Endothelial cell of umbilical vein (primary cell): Measurements from ENCODE around the gene RIPK4. TPM values are rescaled to one million over a fixed set of nuclear protein-coding genes. Genes with fewer than 3 reads are reported as not detected.

ENCODE experiments used
- BruUV-seq: library from RNA; stranded (reverse); fragments of 400-500 nt; replicated peaks from 2 replicates; lab custom pipeline; 2021; lab: Mats Ljungman, UMichigan
- CTCF ChIA-PET: fragments of 300-600, 350-600 bp; sonication (Branson Sonifier 250); formaldehyde crosslinking; loops from one replicate; lab custom pipeline; 2021; ENCODE audit warnings: antibody characterized with exemption, inconsistent platforms; lab: Charles Lee
- POLR2A ChIA-PET: fragments of 300-600, 350-600 bp; sonication (Branson Sonifier 250); formaldehyde crosslinking; loops from one replicate; lab custom pipeline; 2021; ENCODE audit warnings: antibody characterized with exemption, inconsistent platforms; lab: Charles Lee
- DNase-seq: peaks from one replicate; pipeline ENCODE4 v3.0.0-alpha.2; 2011; ENCODE audit warnings: low read depth, low spot score
- FAIRE-seq: peaks from 2 replicates; lab custom pipeline; 2011; peaks lifted over from hg19 to GRCh38; lab: Jason Lieb, UNC
- H2AFZ ChIP-seq: 2 replicates; pipeline ENCODE4 v1.6.0; 2012; ENCODE audit warnings: low read depth, low read length, control low read depth, inconsistent platforms
- H3K27ac ChIP-seq: 2 replicates; pipeline ENCODE4 v1.5.1; 2011; ENCODE audit warnings: low read depth, mild to moderate bottlenecking, control low read depth, low read length, moderate library complexity; ENCODE audit not compliant: insufficient read depth
- H3K27me3 ChIP-seq, 2 experiments: 2 replicates each; pipeline versions ENCODE4 v1.6.0 to v1.6.1; 2011; ENCODE audit warnings: low read length in 2 of 2, mixed read lengths in 1 of 2; ENCODE audit not compliant: control insufficient read depth in 2 of 2, insufficient read depth in 2 of 2
- H3K36me3 ChIP-seq, 2 experiments: 2 replicates in 1 of 2; 3 replicates in 1 of 2; pipeline ENCODE4 v1.5.1; 2011; ENCODE audit warnings: low read length in 2 of 2, mild to moderate bottlenecking in 1 of 2, moderate library complexity in 1 of 2; ENCODE audit not compliant: control insufficient read depth in 2 of 2, insufficient read depth in 2 of 2; ENCODE audit errors: extremely low read depth in 1 of 2
- H3K4me1 ChIP-seq: 3 replicates; pipeline ENCODE4 v1.5.1; 2011; ENCODE audit warnings: mild to moderate bottlenecking, low read length; ENCODE audit not compliant: control insufficient read depth, insufficient read depth; ENCODE audit errors: extremely low read depth
- H3K4me2 ChIP-seq: 2 replicates; pipeline ENCODE4 v1.6.1; 2011; ENCODE audit warnings: low read length, control low read depth, mixed read lengths; ENCODE audit not compliant: insufficient read depth
- H3K4me3 ChIP-seq, 3 experiments: fragments of 200-600 bp in 1 of 3; sonication (generic), shearing (Covaris generic) in 1 of 3; replicated peaks in 1 of 3; 2 replicates each; pipeline ENCODE4 v1.5.1; 2011 to 2016; ENCODE audit warnings: control low read depth in 3 of 3, low read length in 3 of 3, mild to moderate bottlenecking in 2 of 3, inconsistent platforms in 1 of 3, low read depth in 1 of 3, moderate library complexity in 1 of 3; ENCODE audit not compliant: insufficient read depth in 1 of 3
- H3K79me2 ChIP-seq: 2 replicates; pipeline ENCODE4 v1.6.0; 2012; ENCODE audit warnings: low read length, inconsistent platforms; ENCODE audit not compliant: control insufficient read depth, insufficient read depth
- H3K9ac ChIP-seq: replicated peaks from 2 replicates; pipeline ENCODE3; 2011; ENCODE audit warnings: low read length, control low read depth; ENCODE audit not compliant: insufficient read depth; ENCODE audit errors: extremely low read depth
- H3K9me1 ChIP-seq: replicated peaks from 3 replicates; pipeline ENCODE4 v1.6.0; 2011; ENCODE audit warnings: mild to moderate bottlenecking, low read length; ENCODE audit not compliant: control insufficient read depth, insufficient read depth; ENCODE audit errors: extremely low read depth
- H3K9me3 ChIP-seq: replicated peaks from 2 replicates; pipeline ENCODE4 v1.5.1; 2012; ENCODE audit warnings: low read length, inconsistent platforms; ENCODE audit not compliant: control insufficient read depth, insufficient read depth
- H4K20me1 ChIP-seq: replicated peaks from 2 replicates; pipeline ENCODE3; 2011; ENCODE audit warnings: mild to moderate bottlenecking, low read length; ENCODE audit not compliant: control insufficient read depth, insufficient read depth; ENCODE audit errors: extremely low read depth
- EZH2 ChIP-seq: IDR thresholded peaks from 2 replicates; pipeline ENCODE4 v1.6.1; 2012; ENCODE audit warnings: borderline replicate concordance, low read depth, mild to moderate bottlenecking, moderate library complexity, low read length, inconsistent platforms; ENCODE audit not compliant: severe bottlenecking
- FOS ChIP-seq: IDR thresholded peaks from 2 replicates; pipeline ENCODE4 v1.6.1; 2011; ENCODE audit warnings: mild to moderate bottlenecking, low read length, moderate library complexity, borderline replicate concordance; ENCODE audit not compliant: insufficient read depth
- GATA2 ChIP-seq: IDR thresholded peaks from 2 replicates; pipeline ENCODE4 v1.7.0; 2011; ENCODE audit warnings: low read depth, mild to moderate bottlenecking, moderate library complexity, mixed read lengths, low read length; ENCODE audit not compliant: insufficient read length, insufficient read depth
- JUN ChIP-seq: IDR thresholded peaks from 2 replicates; pipeline ENCODE4 v1.6.1; 2011; ENCODE audit warnings: borderline replicate concordance, low read depth; ENCODE audit not compliant: insufficient read length, insufficient read depth
- MYC ChIP-seq: IDR thresholded peaks from one replicate; pipeline ENCODE4 v1.6.1; 2011; ENCODE audit warnings: mild to moderate bottlenecking, low read depth, low read length
- POLR2A ChIP-seq: IDR thresholded peaks from 2 replicates; pipeline ENCODE4 v1.6.1; 2012; ENCODE audit warnings: low read depth, mild to moderate bottlenecking, control low read depth, low read length
- POLR2AphosphoS5 ChIP-seq: IDR thresholded peaks from 2 replicates; pipeline ENCODE4 v1.6.1; 2012; ENCODE audit warnings: low read depth, mild to moderate bottlenecking, control low read depth, low read length, moderate library complexity; ENCODE audit not compliant: insufficient read depth
- dilution Hi-C: fragments of 300-500 bp; cut with MboI; formaldehyde crosslinking; loops from one replicate; pipeline ENCODE4 v1.15.0; 2019; ENCODE audit warnings: low sequenced_read_pairs; ENCODE audit not compliant: extremely low pct_ligation_motif_present
- intact Hi-C: fragments of 100-400 bp; cut with micrococcal nuclease; formaldehyde crosslinking; loops from one replicate; pipeline ENCODE4 v1.10.0; 2022
- polyA plus RNA-seq, 4 experiments: library from polyadenylated mRNA; depleted of rRNA in 3 of 4; stranded (reverse) in 3 of 4; unstranded in 1 of 4; fragments of >200 nt; gene quantifications; 2 replicates each; pipeline versions ENCODE4 v1.2.1 to v1.2.3, GENCODE V29; 2011 to 2012; ENCODE audit warnings: missing spikeins in 1 of 4
- total RNA-seq: library from RNA; stranded (reverse); gene quantifications from 2 replicates; pipeline ENCODE4 v1.2.3, GENCODE V29; 2021
- TF ChIP-seq, protein P1 (sequence below): IDR thresholded peaks from 2 replicates; pipeline ENCODE4 v1.6.1; 2011; ENCODE audit not compliant: insufficient read depth, insufficient read length
- TF ChIP-seq, protein P2 (sequence below), 2 donors: IDR thresholded peaks; 1 replicate in 1 of 2; 2 replicates in 1 of 2; pipeline ENCODE4 v1.5.1; 2011; ENCODE audit warnings: low read length in 2 of 2, mild to moderate bottlenecking in 2 of 2, moderate library complexity in 2 of 2, control low read depth in 1 of 2, inconsistent platforms in 1 of 2, low read depth in 1 of 2; ENCODE audit not compliant: insufficient read depth in 1 of 2; ENCODE audit errors: extremely low read depth in 1 of 2

The RIPK4 gene
- total and polyA plus RNA-seq, 2 donors (not counting 3 experiments of a cell fraction or from before 2014, with no cell fraction given): not detected

DNA sequence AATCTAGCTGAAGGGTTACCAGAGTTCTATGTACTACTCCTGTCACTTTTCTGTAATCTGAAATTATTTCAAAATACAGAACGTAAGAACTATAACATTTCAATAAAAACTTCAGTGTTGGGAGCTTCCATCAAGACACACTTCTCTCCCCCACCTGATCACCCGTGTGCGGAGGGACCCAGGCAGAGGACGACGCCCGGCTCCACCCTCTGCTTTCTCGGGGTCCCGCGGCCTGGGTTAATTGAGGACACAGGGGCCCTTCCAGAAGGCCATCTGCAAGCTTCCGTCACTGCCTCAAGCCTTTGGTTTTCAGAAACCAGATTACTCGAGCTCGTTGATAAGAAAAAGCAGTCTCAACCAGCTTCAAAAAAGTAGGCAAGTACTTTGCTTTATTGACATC lies 27.8 kb downstream of the RIPK4 start:
- Histone ChIP-seq H4K20me1 (no peaks in the 10 kb centered on the region), H3K27ac (no peak overlapping the region), H3K9me3 (no peaks in the 10 kb centered on the region), H3K4me3 (no peak overlapping the region), H3K9ac (no peak overlapping the region), H3K4me2 (no peak overlapping the region), H3K9me1 (no peaks in the 10 kb centered on the region), H3K27me3 (no peaks in the 10 kb centered on the region), H3K36me3 (no peaks in the 10 kb centered on the region), H3K4me1 (no peaks in the 10 kb centered on the region), H2AFZ (no peak overlapping the region), H3K79me2 (no peaks in the 10 kb centered on the region)
- no TSS peak for BruUV-seq
- ChIA-PET POLR2A (no interaction called here), CTCF (no interaction called here)
- FAIRE-seq (no peak), DNase-seq (no peak)
- dilution Hi-C loops (no loop called here), intact Hi-C loops (no loop called here)
- no peak for TF ChIP-seq GATA2
- TF ChIP-seq FOS: no peak
- no peak for TF ChIP-seq EZH2
- no peak for TF ChIP-seq POLR2A
- TF ChIP-seq, protein P1, sequence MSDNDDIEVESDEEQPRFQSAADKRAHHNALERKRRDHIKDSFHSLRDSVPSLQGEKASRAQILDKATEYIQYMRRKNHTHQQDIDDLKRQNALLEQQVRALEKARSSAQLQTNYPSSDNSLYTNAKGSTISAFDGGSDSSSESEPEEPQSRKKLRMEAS: no peak

DNA sequence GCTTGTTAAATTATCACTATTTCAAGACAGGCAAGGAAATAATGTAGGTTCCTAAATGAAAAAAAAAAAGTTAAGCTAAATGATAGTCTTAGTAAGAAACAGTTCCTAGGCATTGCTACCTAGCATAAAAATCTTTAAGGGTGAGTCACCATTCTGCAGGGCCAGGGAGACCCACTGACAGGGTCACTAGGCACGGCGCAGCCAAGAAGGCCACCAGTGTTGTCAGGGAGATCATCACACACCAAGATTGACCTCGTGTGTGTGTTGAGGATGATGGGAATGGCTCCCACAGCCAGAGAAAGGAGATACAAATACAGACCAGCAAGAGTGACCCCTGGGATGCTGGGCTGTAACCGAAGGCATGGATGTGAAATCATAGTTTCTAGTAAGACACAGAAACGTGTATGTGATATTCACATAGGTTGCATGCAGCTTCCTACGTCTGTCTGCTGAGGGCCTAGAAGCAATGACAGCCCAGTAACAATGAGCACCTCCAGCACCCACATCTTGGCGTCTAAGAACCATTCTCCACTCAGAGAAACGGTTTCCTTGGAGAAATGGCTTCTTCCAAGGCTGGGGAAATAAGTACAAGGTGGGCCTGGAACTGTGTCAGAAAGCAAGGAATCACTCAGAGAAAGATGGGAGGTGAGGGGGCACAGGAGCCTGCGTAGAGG lies 29.1 kb downstream of the RIPK4 start:
- H3K79me2 ChIP-seq: no peaks in the 10 kb centered on the region
- FAIRE-seq: no peak
- H3K9me1 ChIP-seq: no peaks in the 10 kb centered on the region
- TF ChIP-seq MYC (no peak), POLR2AphosphoS5 (no peak), EZH2 (no peak), POLR2A (no peak), JUN (no peak), FOS (no peak), GATA2 (no peak)
- TF ChIP-seq, protein P1: no peak
- TF ChIP-seq, protein P2, sequence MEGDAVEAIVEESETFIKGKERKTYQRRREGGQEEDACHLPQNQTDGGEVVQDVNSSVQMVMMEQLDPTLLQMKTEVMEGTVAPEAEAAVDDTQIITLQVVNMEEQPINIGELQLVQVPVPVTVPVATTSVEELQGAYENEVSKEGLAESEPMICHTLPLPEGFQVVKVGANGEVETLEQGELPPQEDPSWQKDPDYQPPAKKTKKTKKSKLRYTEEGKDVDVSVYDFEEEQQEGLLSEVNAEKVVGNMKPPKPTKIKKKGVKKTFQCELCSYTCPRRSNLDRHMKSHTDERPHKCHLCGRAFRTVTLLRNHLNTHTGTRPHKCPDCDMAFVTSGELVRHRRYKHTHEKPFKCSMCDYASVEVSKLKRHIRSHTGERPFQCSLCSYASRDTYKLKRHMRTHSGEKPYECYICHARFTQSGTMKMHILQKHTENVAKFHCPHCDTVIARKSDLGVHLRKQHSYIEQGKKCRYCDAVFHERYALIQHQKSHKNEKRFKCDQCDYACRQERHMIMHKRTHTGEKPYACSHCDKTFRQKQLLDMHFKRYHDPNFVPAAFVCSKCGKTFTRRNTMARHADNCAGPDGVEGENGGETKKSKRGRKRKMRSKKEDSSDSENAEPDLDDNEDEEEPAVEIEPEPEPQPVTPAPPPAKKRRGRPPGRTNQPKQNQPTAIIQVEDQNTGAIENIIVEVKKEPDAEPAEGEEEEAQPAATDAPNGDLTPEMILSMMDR (IDR thresholded peaks at IDR 0.05; ENCODE audit: extremely low read depth in 1 of 2, insufficient read depth in 1 of 2, low read depth in 1 of 2, low read length in 2 of 2): no peak
- H2AFZ ChIP-seq: no peak overlapping the region
- H3K9ac ChIP-seq: no peak overlapping the region
- ChIA-PET CTCF (no interaction called here), POLR2A (no interaction called here)
- no peaks in the 10 kb centered on the region for H3K27me3 ChIP-seq
- H3K4me2 ChIP-seq: no peak overlapping the region
- BruUV-seq: no TSS peak
- intact Hi-C loops (no loop called here), dilution Hi-C loops (no loop called here)
- DNase-seq: no peak
- no peaks in the 10 kb centered on the region for H3K9me3 ChIP-seq
- no peaks in the 10 kb centered on the region for H3K4me1 ChIP-seq
- no peak overlapping the region for H3K27ac ChIP-seq
- no peak overlapping the region for H3K4me3 ChIP-seq
- H4K20me1 ChIP-seq: no peaks in the 10 kb centered on the region
- H3K36me3 ChIP-seq: no peaks in the 10 kb centered on the region
